HG02973 (cell line): Measurements from ENCODE around the gene ZMYND8.
"Not testable (repeated sequence)": the region's sequence is repeated elsewhere in the genome, so short reads cannot be mapped to it uniquely, and the experiment has no call there.

Source experiments
- ATAC-seq: cut with Tn5 transposase; IDR thresholded peaks from one replicate; pipeline ENCODE4 v1.9.1; 2021; ENCODE audit warnings: moderate library complexity; ENCODE audit not compliant: unreplicated experiment

The ZMYND8 gene

DNA sequence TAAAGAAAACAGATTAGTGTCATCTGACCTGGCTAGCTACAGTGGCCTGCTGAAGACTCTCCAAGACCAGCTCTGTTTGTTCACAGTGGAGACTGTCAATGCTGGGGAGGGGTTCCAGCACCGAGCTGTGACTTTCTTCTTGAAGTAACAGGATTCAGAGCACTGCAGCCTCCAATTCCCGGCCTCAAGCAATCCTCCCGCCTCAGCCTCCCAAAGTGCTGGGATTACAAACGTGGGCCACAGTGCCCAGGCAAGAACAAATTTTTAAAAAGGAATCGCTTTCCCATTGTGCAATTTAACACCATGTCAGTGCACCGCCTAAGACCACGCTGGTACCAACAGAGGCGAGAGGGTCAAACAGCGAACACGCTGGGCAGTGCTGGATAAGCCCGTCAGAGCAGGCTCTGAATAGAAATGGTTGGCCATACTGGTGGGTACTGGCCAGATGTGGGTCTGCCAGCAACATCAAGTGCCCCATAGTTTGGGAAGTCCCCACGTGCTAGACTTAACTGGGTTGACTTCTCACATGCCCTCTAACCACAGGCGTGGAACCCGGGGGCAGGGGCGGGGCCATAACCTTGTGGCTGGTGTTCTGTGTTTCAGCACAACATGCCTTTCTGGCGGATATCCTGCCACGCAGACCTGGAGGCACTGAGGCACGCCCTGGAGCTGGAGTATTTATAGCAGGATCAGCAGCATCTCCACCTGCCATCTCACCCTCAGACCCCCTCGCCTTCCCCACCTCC lies 168.9 kb downstream of the ZMYND8 start:
- no peak for ATAC-seq

DNA sequence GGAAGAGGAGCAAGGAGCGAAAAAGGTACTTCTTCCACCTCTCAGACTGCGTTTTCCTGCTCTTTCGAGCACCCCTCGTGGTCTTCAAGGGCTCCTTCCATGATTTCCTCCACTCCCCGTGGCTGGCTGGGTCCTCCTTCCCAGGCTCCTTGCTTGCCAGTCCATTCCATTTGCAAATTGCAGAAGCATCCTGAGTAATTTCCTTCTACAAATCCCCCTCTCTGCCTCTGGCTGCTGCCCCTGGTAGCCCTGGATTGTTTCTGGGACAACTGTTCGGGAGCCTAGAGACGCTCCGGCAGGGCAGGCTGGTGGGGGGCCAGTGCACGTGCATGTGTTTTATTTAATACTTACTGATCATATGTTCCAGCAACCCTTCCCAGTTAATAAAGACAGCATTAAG lies 173.1 kb downstream of the ZMYND8 start:
- ATAC-seq = no peak

DNA sequence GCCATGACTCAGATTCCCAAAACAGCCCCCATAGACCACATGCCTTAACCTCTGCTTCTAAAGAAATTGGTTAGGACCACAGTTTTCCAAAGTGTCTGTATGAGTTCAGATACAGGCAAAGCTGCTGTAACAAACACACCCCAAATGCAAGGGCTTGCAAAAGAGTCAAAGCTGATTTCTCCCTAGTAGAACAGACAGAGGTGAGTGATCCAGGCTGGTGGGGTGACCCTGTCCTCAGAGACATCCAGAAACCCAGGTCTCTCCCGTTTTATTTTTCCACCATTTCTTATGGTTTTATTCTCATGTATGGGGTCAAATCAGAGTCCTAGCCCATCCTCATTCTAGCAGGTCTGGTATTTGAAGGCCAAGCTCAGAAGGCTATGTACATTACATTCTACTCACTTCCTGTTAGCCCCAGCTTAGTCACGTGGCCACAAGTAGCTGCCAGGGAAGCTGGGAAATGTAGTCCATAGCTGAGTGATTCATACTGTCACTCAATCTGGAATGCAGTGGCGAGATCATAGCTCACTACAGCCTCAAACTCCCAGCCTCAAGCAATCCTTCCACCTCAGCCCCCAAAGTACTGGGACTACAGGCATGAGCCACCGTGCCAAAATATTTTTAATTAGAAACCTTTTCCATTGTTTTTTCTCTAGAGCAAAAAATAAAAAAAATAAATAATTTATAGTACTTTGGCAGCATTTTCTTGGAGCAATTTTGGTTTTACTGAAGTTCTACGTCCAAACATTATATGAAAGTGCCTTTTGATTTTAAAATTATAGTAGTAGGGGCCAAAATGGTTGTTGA lies 175.2 kb downstream of the ZMYND8 start:
- ATAC-seq = no peak

DNA sequence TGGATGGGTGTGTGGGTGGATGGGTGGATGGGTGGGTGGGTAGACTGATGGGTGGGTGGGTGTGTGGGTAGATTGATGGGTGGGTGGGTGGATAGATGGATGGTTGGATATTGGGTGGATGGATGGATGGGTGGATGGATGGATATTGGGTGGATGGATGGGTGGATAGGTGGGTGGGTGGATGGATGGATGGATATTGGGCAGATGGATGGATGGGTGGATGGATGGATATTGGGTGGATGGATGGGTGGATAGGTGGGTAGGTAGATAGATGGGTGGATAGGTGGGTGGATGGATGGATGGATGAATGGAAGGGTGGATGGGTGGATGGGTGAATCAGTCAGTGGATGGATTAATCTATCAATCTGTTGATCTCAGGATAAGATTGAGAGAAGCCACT lies 177.2 kb downstream of the ZMYND8 start:
- ATAC-seq = no peak

DNA sequence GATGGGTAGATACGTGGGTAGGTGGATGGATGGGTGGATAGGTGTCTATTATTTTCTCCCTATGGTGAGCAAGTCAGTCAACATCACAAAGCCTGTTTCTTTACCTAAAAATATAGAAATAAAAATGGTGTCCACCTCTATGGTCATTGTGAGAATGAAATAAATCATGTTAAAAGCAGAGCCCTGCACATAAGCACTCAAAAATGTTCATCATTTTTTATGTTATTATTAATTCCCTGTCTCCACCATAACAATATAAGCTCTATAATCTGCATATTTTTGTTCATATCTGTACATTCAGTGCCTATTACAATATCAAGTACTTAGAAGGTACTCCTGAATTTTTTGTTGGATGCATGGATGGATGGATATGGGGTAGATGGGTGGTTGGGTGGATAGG lies 177.6 kb downstream of the ZMYND8 start:
- no peak for ATAC-seq

DNA sequence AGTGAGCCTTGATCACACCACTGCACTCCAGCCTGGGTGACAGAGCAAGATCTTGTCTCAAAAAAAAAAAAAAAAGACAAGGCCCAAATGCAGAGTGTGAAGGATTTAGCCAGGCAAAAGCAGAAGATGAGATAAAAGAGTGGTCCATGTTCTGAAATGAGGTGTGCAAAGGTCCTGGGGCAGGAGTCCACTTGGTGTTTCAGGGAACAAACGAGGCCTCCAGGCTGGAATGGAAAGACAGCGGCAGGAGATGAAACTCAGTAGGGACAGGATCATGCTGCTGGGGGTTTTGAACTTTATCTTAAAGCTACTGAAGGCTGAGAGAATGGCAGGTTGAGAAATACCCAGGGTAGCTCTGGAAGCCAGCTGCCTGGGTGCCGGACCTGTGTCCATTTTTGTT lies 178.2 kb downstream of the ZMYND8 start:
- no peak for ATAC-seq

DNA sequence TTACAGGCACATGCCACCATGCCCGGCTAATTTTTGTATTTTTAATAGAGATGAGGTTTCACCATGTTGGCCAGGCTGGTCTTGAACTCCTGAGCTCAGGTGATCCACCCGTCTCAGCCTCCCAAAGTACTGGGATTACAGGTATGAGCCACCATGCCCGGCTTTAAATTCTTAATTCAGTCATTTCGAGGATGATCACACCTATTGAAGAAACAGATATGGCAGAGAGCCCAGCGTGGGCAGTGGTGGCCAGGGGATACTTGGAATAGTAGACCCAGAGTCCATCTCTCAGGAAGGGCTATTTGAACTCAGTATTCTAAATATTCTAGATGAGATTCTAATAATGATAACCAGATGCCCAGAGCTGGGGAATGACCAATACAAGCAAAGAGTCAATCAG lies 180.3 kb downstream of the ZMYND8 start:
- not testable (repeated sequence) for ATAC-seq

DNA sequence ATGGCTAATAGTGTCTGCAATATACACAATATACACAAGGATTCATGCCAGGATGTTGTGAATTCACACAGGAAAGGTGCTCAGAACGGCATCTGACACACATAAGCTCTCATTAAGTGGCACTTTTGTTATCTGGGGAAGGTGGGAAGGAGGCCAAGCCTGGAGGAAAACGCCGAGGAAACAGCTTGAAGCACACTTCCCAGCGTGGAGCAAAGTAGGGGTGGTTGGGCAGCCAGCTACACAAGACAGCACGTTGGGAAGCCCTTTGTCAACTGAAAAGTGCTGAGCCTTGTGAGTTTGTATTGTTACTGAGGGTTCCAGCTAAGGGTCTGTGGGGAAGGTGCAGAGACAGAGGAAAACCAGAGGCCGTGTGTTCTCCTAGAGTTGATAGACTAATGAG lies 181.0 kb downstream of the ZMYND8 start:
- no peak for ATAC-seq

DNA sequence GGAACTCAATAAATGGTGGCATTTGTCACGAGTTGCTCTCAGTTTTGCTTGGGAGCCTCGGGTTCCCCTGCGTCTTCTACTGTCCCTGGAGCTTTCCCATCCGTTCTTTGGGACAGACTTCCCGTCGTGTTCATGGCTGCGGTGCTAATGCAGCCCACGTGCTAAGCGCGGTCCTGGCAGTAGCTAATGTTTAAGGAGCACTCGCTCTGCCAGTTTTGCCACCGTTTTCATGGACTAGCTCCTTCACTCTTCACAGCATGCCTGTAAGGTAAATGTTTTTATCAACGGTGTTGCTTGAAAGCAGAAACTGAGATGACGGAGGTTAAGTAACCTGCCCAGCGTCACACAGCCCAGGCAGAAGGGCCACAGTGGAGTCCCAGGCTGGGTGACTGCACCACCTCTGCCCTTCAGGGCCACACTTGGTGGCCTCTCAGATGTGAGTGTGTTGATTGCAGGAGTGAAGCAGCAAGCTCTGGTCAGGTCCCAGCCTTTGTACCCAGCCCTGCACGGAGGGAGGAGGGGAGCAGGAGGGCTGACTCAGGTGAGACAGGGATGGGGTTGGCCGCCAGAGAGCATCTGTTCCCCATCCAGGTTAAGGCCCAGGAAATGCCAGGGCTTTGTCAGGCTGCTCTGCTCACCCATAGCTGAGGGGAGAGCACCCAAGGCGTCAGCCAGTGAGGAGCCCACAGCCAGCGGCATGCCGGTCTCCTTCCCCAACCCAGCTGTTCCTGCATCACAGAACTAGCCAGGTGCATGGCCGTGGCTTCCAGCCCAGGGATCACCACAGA lies 181.8 kb downstream of the ZMYND8 start:
- ATAC-seq = no peak

DNA sequence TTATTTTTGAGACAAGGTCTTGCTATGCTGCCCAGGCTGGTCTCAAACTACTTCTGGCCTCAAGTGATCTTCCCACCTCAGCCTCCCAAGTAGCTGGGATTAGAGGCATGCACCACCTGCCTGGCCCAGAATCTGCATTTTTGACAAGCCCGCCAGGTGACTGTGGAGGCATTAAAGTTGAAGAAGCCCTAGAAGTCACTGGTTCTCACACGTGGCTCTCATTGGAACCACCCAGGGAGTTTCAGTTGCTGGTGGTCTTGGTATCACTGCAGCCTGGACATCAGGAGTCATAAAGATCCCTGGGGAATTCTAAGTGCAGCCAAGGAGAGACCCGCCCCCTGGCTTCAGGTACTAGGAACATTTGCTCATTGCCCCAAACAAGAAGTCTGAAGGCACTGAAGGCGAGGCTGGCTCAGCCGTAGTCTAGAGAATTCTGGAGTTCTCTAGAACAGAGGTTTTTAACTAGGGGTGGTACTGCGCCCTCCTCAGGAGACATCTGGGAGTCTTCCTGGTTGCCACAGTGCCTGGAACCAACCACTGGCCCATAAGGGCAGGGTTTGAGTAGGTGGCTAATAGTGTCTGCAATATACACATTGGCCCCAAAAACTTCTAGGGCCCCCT lies 182.8 kb downstream of the ZMYND8 start:
- no peak for ATAC-seq

DNA sequence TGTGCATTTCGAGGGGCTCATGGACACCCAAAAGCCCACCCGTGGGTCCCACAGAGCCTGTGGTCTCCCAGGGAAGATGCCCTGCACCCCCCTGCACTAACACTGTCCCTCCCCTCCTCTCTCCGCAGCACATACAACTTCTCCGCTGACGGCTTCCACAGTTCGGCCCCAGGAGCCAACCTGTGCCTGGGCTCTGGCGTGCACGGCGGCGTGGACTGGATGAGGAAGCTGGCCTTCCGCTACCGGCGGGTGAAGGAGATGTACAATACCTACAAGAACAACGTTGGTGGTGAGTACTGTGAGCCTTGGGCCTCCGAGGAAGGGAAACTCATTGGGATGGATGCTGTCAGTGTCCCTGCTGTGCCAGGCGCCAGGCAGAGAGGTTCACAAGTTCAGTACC lies 183.9 kb downstream of the ZMYND8 start:
- no peak for ATAC-seq

DNA sequence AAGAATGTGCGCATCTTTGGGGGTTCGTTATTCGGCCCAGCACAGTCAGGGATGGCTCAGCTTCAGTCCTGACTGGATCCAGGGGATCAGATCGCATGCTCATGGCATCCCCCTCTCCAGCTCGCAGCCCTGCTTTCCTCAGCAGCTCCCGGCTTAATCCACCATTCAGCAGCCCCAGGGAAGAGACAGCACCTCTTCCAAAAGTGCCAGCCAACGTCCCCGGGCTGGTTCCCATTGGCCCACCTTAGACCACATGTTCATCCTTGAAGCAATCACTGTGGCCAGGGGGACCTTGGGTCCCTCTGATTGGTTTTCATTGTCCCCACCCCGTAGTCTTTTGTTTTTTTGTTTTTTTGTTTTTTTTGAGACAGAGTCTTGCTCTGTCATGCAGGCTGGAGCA lies 188.7 kb downstream of the ZMYND8 start:
- no peak for ATAC-seq

DNA sequence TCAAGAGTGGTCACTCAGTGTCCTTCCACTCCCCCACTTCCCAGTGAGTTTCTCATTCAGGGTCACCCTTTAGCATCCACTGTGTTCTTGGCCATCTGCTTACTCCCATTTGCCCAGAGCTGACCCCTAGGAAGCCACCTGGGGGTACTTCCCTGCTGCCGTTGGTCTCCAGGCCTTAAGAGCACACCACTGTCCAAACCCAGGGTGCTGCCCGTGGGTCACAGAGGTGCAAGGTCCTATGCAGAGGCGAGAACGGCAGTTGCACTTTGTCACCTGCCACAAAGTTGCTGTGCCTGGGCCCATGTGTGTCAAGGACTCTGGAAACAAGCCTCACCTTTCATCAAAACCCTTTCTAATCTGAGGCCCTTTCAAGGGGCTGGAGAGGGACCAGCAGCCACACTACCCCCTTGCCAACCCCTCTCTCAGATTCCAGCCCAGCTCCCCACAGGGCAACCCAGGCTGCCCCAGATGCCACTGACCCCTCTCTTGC lies 191.1 kb downstream of the ZMYND8 start:
- ATAC-seq = no peak

DNA sequence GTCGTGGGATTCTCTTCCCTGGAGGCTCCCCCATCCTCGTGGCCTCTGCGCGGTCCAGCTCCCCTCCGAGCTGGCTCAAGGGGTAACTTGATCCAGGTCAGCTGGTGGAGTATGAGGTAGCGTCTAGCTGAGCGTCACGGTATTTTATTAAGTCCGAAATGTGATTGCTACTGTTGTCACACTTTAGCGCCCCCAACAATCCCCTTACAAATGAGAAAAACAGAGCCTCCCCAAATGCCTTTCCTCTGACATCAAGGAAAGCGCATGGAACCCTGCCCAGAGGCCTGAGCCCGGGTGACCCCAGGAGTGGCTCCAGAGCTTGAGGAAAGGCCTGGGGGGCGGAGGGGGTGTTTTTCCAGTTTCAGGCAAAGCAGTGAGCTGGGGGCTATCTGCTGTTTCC lies 192.4 kb downstream of the ZMYND8 start:
- no peak for ATAC-seq

DNA sequence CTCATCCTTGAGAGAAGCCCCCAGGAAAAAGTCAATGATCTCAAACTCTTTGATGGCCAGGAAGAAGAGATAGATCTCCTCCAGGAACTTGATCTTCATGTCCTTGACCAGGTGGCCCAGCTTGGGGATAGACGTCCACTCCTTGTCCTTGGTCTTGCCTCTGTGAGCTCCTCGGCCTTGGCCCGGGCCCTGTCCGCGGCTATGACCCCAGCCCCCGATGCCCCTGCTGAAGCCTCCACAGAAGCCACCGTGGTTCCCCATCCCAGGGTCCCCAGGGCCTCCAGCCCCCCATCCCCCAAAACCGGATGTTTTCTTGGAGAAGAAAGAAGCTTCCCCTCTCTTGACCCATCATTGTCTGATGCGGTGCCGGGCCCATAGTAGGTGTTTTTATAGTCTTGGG lies 195.1 kb downstream of the ZMYND8 start:
- no peak for ATAC-seq

DNA sequence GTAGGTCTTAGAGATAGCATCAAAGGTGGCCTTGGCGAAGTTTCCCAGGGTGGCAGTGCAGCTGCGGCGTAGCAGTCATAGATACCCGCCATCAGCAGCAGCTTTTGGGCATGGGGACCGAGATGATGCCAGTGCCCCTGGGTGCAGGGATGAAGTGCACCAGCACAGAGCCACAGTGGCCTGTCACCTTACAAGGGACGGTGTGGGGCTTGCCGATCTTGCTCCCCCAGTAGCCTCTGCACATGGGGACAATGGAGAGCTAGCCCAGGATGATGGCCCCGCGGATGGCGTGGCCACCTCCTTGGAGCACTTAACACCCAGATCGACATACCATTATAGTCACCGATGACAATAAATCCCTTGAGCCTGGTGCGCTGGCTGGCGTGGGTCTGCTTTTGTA lies 195.5 kb downstream of the ZMYND8 start:
- no peak for ATAC-seq

DNA sequence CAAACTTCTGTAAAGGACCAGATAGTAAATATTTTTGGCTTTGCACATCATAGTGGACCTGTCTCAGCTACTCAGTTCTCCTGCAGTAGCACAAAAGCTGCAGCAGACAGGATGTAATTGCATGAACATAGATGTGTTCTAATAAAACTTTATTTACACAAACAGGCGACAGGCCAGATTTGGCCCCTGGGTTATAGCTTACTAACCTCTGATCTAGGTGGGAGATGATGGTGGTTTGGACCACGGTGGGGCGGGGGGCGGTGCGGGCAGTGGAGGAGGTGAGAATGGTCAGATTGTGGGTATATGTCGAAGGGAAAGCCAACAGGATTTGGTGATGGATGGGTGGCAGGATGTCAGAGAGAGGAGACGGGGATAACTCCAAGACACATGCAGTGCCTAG lies 196.3 kb downstream of the ZMYND8 start:
- ATAC-seq = no peak
